NT2/D1 (cell line): ENCODE data around the gene AMN1.

ENCODE experiments used
- DNase-seq: peaks from one replicate; pipeline ENCODE4 v3.0.0-alpha.2; 2011; ENCODE audit warnings: low read depth, low spot score
- H3K27me3 ChIP-seq: 2 replicates; pipeline ENCODE4 v1.6.0; 2011; ENCODE audit warnings: mild to moderate bottlenecking; ENCODE audit not compliant: insufficient read length, insufficient read depth
- H3K36me3 ChIP-seq: 2 replicates; pipeline ENCODE4 v1.6.1; 2011; ENCODE audit warnings: mild to moderate bottlenecking, low read length, mixed read lengths; ENCODE audit not compliant: insufficient read depth, insufficient read length
- H3K4me1 ChIP-seq: 2 replicates; pipeline ENCODE4 v1.5.1; 2011; ENCODE audit not compliant: insufficient read depth, insufficient read length
- H3K4me3 ChIP-seq: 2 replicates; pipeline ENCODE4 v1.5.1; 2011; ENCODE audit warnings: low read depth; ENCODE audit not compliant: insufficient read length
- H3K9ac ChIP-seq: 2 replicates; pipeline ENCODE4 v1.6.0; 2011; ENCODE audit warnings: low read depth; ENCODE audit not compliant: insufficient read length
- H3K9me3 ChIP-seq: 2 replicates; pipeline ENCODE4 v1.5.1; 2011; ENCODE audit warnings: mild to moderate bottlenecking, low read length; ENCODE audit not compliant: insufficient read depth
- SUZ12 ChIP-seq: IDR thresholded peaks from 2 replicates; pipeline ENCODE4 v1.6.1; 2011; ENCODE audit not compliant: insufficient read length, insufficient read depth; ENCODE audit errors: extremely low read depth
- YY1 ChIP-seq: IDR thresholded peaks from 2 replicates; pipeline ENCODE4 v1.6.1; 2011; ENCODE audit not compliant: insufficient read length, insufficient read depth
- ZNF274 ChIP-seq: IDR thresholded peaks from 2 replicates; pipeline ENCODE4 v1.6.1; 2011; ENCODE audit warnings: mild to moderate bottlenecking, low read depth, low read length

Gene AMN1

GRCh38 chr12:31662176-31662849 lies 66.5 kb downstream of the AMN1 start:
- TF ChIP-seq SUZ12 (no peak), ZNF274 (no peak), YY1 (no peak)
- Histone ChIP-seq H3K4me1 (no peaks in the 10 kb centered on the region), H3K9ac (no peak overlapping the region), H3K36me3 (no peaks in the 10 kb centered on the region), H3K27me3 (no peaks in the 10 kb centered on the region), H3K9me3 (peaks cover 15% of the 10 kb centered on the region), H3K4me3 (no peak overlapping the region)
- DNase-seq, result no peak

GRCh38 chr12:31659087-31659942 lies 69.5 kb downstream of the AMN1 start, which contains the start of gene ETFBKMT:
Gene ETFBKMT (plus strand): TSS chr12:31659688. CDS start chr12:31661954, 2,266 bp downstream.
- peak within 1 kb of the TSS; percentile 68 for H3K4me3 ChIP-seq
- H3K9ac ChIP-seq, result peak within 1 kb of the TSS; percentile 78
- TF ChIP-seq SUZ12, result no peak
- no peaks in the 10 kb centered on the region for H3K9me3 ChIP-seq
- peak; percentile 94 for DNase-seq
- H3K4me1 ChIP-seq, result no peaks in the 10 kb centered on the region
- H3K36me3 ChIP-seq, result no peaks in the 10 kb centered on the region
- H3K27me3 ChIP-seq, result no peaks in the 10 kb centered on the region

DNA sequence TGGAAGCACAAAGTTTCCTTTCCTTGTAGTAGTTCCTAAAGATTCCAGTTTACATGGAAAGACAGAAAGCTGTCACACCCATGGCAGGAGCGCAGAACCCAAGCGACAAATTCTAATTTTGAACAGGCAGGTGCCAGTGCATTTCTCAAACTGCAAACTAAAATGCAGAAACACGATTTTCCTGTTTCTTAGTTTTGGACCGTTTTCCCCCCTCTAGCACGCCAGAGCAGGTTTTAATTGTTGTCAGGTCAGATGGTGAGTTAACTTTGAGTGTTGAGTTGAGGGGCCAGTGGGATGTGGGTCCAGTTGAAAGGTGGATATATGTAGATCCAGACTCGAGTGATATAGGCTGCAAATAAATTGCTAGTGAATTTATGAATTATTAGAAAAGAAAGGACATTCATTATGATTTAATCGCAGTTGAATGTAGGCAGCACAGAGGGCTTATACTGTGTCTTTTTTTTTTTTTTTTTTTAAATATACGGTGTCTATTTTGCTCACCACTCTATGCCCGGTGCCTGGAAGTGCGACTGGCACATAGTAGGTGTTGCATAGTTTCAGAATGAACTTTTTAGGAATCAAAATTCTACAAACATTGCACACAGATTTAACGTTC lies 70.2 kb downstream of the AMN1 start:
- no peak for DNase-seq
- Histone ChIP-seq H3K9ac (peak overlapping the region; percentile 4), H3K9me3 (no peaks in the 10 kb centered on the region), H3K36me3 (no peaks in the 10 kb centered on the region), H3K27me3 (no peaks in the 10 kb centered on the region), H3K4me1 (no peaks in the 10 kb centered on the region), H3K4me3 (peak overlapping the region; percentile 68)
- TF ChIP-seq ZNF274, result no peak
- no peak for TF ChIP-seq YY1
- TF ChIP-seq SUZ12, result no peak

DNA sequence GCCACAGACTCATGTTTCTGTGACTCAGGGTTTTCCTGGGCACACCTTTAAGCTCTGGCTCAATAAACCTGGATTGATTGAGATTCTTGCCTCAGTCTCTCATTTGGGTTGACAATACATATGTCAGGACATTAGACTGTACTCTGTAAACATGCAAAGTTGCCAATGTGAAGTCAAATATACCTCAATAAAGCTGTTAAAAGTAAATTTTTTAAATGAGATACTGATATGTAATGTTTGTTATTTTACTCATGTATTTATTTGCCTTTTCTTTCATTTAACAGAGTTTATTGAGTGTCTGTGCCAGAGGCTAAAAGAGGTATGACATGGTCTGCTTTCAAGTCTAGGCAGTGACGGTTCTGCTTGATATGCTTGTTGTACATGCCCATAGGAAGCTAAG lies 73.0 kb downstream of the AMN1 start:
- no peak overlapping the region for H3K9ac ChIP-seq
- TF ChIP-seq SUZ12, result no peak
- TF ChIP-seq ZNF274, result no peak
- TF ChIP-seq YY1, result no peak
- H3K36me3 ChIP-seq, result no peaks in the 10 kb centered on the region
- no peak for DNase-seq
- no peaks in the 10 kb centered on the region for H3K4me1 ChIP-seq
- no peaks in the 10 kb centered on the region for H3K9me3 ChIP-seq
- H3K4me3 ChIP-seq, result no peak overlapping the region
- no peaks in the 10 kb centered on the region for H3K27me3 ChIP-seq

DNA sequence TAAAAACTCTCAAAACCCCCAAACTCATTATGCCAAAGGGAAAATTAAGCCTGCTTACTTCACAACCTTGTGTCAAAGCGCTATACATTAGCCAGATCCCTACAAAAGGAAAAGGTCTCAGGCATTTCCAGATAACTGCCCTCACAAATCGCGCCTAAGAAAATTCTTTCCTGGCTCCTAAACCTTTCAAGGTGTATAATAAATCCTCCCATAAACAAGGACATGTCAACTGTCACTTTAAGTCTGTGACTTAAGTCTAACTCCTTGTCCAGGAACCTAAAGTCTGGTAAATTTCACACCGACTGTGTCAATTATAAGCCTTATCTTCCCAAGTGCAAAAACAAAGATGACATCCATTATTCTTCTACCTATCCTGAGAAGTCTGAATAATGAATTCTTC lies 73.6 kb downstream of the AMN1 start:
- Histone ChIP-seq H3K4me1 (no peaks in the 10 kb centered on the region), H3K4me3 (no peak overlapping the region), H3K9me3 (no peaks in the 10 kb centered on the region), H3K36me3 (no peaks in the 10 kb centered on the region), H3K9ac (no peak overlapping the region), H3K27me3 (no peaks in the 10 kb centered on the region)
- TF ChIP-seq YY1 (no peak), ZNF274 (no peak), SUZ12 (no peak)
- no peak for DNase-seq

DNA sequence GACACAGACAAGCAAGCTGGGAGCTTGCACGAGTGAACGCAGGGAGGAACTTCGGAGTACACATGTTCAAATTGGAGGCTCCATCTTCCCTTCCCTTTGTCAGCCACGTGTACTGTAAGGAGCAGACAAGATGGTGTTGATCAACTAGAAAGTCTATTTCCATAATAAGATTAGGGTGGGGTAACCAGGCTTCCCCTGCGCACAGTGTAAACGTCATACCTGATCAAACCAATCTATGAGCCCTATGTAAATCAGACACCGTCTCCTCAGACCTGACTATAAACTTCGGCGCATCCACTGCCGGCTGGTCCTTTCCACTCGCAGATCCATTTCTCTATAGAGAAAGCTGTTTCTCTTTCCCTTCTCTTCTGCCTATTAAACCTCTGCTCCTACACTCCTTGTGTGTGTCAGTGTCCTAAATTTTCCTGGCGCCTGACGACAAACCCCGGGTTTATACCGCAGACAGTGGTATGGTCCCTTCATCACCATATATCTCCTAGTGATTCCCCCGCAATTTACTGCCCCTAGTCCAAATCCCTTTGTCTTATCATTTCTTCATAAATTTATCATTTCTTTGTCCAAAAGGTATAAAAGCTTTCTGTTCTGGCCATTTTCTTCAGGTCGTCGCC lies 76.8 kb downstream of the AMN1 start:
- Histone ChIP-seq H3K9ac (no peak overlapping the region), H3K9me3 (no peaks in the 10 kb centered on the region), H3K4me1 (peaks cover 2% of the 10 kb centered on the region), H3K27me3 (no peaks in the 10 kb centered on the region), H3K36me3 (no peaks in the 10 kb centered on the region), H3K4me3 (no peak overlapping the region)
- no peak for DNase-seq
- no peak for TF ChIP-seq SUZ12
- no peak for TF ChIP-seq YY1
- no peak for TF ChIP-seq ZNF274

GRCh38 chr12:31650918-31651317 lies 77.9 kb downstream of the AMN1 start:
- Histone ChIP-seq H3K27me3 (no peaks in the 10 kb centered on the region), H3K9ac (no peak overlapping the region), H3K4me1 (peaks cover 3% of the 10 kb centered on the region), H3K4me3 (no peak overlapping the region), H3K36me3 (no peaks in the 10 kb centered on the region), H3K9me3 (no peaks in the 10 kb centered on the region)
- DNase-seq, result no peak
- no peak for TF ChIP-seq SUZ12
